ENCODE measurements around the gene PRSS53.

DNA sequence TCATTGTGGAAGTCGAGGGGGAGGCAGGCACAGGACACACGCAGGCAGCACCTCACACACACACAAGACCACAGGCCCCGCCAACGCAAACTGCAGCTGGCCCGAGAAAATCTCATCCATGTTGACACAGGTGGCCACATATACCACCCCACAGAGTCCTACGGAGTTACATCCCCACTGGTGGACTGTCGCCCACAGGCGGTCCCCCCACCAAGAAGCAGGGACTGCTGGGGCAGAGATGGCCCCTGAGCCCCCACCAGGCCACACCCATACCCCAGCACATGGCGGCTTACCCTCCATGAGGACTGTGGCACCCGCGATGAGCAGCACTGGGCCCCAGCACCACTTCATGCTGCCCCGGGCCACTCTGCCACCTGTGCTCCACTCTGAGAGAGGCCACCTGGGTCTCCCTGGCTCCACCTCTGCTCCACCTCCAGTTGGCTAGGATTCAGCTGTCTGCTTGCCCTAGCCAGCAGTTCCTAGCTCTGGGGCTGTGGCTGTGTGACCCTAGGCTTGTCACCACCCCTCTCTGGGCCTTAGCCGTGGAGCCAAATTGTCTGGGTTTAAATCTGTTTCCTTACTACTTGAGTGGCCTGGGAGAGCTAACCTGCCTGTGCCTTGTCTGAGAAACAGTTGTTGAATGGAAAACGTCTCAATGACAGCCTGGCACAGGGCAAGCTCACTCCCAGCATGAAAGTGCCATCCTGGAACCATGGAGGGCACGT, at the start of gene PRSS53:
- TF ChIP-seq CTCF (IDR thresholded peaks at IDR 0.05), result no peak
- TF ChIP-seq POLR2A (IDR thresholded peaks at IDR 0.05), result no peak
- TF ChIP-seq EP300 (IDR thresholded peaks at IDR 0.05), result no peak
- no peak for TF ChIP-seq POLR2AphosphoS5 (IDR thresholded peaks at IDR 0.05)

Measured in gastroesophageal sphincter (tissue), 3 donors.